IMR-90 (cell line): ENCODE results near the gene ERAS.

ENCODE experiments used
- CTCF ChIP-seq: conservative IDR thresholded peaks from 2 replicates; pipeline ENCODE4 v1.5.1; 2012; ENCODE audit warnings: mild to moderate bottlenecking, low read depth, low read length, improper control_type of control experiment
- FOS ChIP-seq: fragments of 150-350 bp; IDR thresholded peaks from 2 replicates; pipeline ENCODE4 v1.6.1; 2016; ENCODE audit warnings: low read depth, low read length
- MAFK ChIP-seq: IDR thresholded peaks from 2 replicates; pipeline ENCODE4 v1.6.1; 2012; ENCODE audit warnings: low read depth, low read length, improper control_type of control experiment
- NFE2L2 ChIP-seq: fragments of 150-350 bp; IDR thresholded peaks from 2 replicates; pipeline ENCODE4 v1.6.1; 2016; ENCODE audit warnings: low read depth, mild to moderate bottlenecking, low read length
- POLR2A ChIP-seq: IDR thresholded peaks from 2 replicates; pipeline ENCODE4 v1.6.1; 2012; ENCODE audit warnings: mild to moderate bottlenecking, low read depth, low read length
- RFX5 ChIP-seq: IDR thresholded peaks from 2 replicates; pipeline ENCODE4 v1.8.0; 2012; ENCODE audit warnings: low read depth, mild to moderate bottlenecking, low read length, moderate library complexity
- TF ChIP-seq, protein P1 (sequence below): fragments of 150-350 bp; IDR thresholded peaks from 2 replicates; pipeline ENCODE4 v1.6.1; 2017; ENCODE audit warnings: mild to moderate bottlenecking, antibody characterized with exemption, low read length, low read depth

GRCh38 chrX:48781705-48782104, 44.6 kb upstream of the ERAS start:
- TF ChIP-seq CTCF: no peak
- no peak for TF ChIP-seq MAFK
- TF ChIP-seq POLR2A: no peak
- TF ChIP-seq, protein P1, sequence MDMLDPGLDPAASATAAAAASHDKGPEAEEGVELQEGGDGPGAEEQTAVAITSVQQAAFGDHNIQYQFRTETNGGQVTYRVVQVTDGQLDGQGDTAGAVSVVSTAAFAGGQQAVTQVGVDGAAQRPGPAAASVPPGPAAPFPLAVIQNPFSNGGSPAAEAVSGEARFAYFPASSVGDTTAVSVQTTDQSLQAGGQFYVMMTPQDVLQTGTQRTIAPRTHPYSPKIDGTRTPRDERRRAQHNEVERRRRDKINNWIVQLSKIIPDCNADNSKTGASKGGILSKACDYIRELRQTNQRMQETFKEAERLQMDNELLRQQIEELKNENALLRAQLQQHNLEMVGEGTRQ: no peak
- no peak for TF ChIP-seq RFX5
- TF ChIP-seq NFE2L2: no peak
- TF ChIP-seq FOS: no peak
